NCI-H2227 (cell line): ENCODE results near the gene KIAA0753.
"Not testable (repeated sequence)": the region's sequence is repeated elsewhere in the genome, so short reads cannot be mapped to it uniquely, and the experiment has no call there.

Experiments
- DNase-seq: peaks from one replicate; lab custom pipeline; 2025; ENCODE audit not compliant: unreplicated experiment; lab: John Stamatoyannopoulos, UW

KIAA0753 gene

DNA sequence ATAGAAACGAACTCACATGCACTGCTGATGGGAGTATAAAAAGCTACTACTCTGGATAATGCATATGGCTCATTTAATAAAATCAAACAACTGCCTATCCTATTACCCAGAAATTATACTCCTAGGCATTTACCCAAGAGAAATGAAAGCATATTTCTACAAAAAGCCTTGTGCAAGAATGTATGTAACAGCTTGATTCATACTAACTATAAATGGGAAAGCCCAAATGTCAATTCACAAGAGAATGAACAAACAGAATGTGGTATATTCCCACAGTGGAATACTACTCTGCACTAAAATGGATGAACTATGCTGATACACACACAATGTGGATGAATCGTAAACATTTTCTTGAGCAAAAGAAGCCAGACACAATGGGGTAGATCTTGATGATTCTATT, 38.4 kb downstream of the KIAA0753 start:
- no peak for DNase-seq

DNA sequence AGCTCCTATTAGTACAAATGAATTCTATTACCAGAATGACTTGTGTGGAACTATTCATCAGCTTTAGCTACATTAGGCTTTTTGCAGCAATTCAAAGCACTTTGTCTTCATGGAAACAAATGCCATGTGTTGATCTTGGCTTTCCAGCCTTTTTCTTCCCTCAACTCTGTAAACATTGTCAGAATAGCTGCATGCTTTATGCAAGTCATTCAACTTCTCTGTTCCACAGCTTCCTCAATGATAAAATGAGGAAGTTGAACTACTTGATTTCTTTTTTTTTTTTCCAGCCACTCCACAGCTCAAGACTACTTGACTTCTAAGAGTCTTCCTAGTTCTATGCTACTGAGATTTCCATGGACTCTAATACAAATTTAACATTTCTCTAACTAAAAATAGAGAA, 41.1 kb downstream of the KIAA0753 start:
- no peak for DNase-seq

DNA sequence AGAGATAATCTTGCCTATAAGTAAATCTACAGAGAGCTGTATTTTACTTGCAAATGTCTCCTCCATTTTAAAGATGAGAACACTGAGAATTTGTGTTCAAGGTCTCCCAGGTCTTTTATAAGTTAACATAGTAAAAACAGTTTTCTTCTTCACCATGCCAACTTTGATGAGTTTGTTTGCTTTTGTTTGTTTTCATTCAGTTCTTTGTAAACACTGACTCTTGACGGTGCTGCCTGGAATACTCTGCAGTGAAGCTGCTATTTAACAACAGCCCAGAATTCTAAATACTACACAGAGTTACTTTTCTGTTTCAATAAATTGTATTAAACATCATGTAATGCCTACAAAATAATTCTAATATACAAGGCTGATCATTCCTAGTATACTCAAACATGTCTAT, 42.8 kb downstream of the KIAA0753 start:
- no peak for DNase-seq

GRCh38 chr17:6596941-6597340, 43.6 kb downstream of the KIAA0753 start:
- DNase-seq = no peak

GRCh38 chr17:6596511-6596910, 44.0 kb downstream of the KIAA0753 start:
- no peak for DNase-seq

GRCh38 chr17:6596081-6596480, 44.4 kb downstream of the KIAA0753 start:
- DNase-seq = no peak

GRCh38 chr17:6593371-6593770, 47.1 kb downstream of the KIAA0753 start:
- not testable (repeated sequence) for DNase-seq

DNA sequence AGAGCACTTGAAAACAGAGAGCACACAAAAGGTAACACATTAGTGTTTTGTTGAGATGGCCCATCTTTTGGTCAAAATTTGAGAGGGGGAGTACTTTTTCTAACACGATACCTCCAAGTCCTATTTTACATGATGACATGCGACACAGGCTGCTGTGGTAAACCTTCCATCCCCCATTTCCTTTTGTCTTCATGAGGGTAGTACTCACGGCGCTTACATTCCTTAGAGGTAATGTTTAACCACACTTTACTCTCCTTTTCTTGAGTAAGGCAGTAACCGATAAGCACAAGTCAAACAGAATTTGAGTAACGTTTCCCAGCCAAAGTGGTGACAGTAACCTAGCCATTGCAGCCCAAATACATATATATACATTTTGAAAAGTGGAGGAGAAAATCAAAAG, 48.3 kb downstream of the KIAA0753 start:
- DNase-seq = no peak

DNA sequence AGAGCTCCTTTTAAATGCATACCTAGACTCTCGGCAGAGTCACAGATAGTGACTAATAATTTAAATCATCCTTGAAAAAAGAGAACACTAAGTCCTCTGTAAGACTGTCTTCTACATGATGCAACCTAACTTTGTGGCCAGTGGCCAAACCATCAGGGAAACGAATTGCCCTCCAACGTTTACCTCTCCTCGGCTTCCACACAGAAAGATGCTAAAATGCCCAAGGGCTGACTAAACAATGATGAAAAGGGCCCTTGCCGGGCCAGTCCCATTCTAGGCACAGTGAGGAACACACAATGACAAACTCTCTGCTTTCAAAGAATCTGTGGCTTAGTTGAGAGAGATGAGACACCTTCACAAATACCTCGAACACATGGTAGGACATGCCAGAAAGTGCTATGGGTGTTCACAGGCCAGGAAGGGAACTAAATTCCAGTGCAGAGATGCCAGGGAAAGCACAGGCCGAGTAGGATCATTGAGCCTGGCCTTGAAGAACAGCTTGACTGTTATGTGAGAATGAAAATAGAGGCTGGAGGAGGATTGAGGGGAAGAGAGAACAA, 48.8 kb downstream of the KIAA0753 start:
- no peak for DNase-seq

DNA sequence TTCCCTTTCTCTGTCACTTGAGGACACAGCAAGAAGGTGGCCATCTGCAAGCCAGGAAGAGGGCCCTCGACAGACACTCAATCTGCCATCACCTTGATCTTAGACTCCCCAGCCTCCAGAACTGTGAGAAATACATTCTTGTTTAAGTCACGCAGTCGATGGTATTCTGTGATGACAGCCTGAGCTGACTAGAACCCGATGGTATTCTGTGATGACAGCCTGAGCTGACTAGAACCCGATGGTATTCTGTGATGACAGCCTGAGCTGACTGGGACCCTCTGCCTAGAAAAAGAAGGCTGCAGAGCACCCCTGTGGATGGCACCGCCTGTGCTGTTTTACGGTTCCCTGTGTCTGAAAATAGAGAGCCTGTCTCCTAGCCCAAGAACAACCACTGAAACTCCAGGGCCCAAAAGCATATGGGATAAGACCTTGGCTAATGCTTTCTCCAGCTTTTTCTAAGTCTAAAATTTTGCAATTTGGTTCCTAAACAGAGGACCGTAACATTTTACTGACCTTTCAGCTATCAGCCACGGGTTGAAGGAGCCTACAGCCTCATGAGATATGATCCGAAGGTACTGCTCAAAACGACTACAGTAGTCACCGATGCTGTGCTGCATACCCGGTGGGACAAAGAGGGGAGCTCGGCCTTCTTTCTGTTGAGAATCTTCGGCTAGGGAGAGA, 51.1 kb downstream of the KIAA0753 start:
- no peak for DNase-seq

- no peak for DNase-seq
These were observed 52.3 kb downstream of the KIAA0753 start for GRCh38 chr17:6588165-6588564.

GRCh38 chr17:6587310-6587709, 53.2 kb downstream of the KIAA0753 start:
- no peak for DNase-seq

DNA sequence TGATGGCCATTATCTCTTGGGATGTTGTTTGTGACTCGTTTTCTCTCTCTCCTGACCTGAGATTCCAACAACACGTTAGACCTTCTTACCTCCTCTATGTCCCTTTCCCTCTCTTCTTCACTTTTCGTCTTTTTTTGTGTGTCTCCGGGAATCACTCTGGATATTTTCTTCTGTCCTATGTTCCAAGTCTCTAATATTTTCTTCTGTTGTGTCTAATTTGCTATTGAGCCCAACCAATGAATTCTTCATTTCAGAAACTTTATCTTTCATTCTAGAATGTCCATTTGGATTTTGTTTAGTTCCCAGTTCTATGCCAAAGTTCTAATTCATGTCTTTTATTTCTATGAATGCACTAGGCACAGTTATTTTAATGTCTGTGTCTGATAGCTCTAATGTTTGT, 57.1 kb downstream of the KIAA0753 start:
- DNase-seq = no peak

- no peak for DNase-seq
These were observed 59.9 kb downstream of the KIAA0753 start for GRCh38 chr17:6580625-6581024.

DNA sequence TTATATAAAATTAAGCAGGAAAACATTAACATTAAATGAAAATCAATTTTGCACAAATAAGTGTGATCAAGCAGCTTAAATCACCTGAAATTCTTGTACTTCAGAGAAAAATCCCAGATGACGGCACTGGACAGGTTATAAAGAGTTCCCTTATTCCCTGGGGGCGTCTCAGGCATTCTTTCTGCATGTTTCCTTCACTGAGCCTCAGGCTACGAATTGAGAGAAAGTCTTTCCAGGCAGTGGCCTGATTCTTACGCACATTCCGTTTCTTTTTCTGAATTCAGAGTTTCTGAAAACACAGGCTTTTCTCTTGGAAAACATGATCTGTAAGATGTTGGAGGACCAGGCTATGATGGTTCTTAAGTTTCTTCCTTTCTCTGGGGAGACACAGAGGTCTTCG, 62.0 kb downstream of the KIAA0753 start:
- DNase-seq = no peak

GRCh38 chr17:6577686-6578263, 62.7 kb downstream of the KIAA0753 start:
- DNase-seq = no peak

- no peak for DNase-seq
These were observed 64.3 kb downstream of the KIAA0753 start for GRCh38 chr17:6576038-6576785.

DNA sequence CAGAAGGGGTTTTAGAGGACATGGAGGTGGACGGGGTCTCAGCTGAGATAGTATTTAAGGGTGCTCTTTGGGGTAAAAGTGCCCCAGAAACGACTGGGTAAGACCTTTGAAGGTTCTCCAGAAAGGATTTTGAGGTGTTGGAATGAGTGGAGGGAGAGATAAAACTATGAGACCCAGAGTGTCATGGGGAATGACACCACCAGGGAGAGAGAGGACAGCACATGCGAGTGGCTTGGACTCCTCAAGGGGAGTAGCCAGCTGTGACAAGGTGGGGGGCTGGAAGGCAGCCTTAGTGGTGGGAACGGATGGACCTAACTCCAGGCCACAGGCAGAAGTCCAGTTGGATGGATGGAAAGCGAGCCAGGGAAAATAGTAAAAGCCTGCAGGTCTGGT, 64.9 kb downstream of the KIAA0753 start:
- no peak for DNase-seq

- no peak for DNase-seq
These were observed 65.6 kb downstream of the KIAA0753 start for GRCh38 chr17:6574687-6575595.

DNA sequence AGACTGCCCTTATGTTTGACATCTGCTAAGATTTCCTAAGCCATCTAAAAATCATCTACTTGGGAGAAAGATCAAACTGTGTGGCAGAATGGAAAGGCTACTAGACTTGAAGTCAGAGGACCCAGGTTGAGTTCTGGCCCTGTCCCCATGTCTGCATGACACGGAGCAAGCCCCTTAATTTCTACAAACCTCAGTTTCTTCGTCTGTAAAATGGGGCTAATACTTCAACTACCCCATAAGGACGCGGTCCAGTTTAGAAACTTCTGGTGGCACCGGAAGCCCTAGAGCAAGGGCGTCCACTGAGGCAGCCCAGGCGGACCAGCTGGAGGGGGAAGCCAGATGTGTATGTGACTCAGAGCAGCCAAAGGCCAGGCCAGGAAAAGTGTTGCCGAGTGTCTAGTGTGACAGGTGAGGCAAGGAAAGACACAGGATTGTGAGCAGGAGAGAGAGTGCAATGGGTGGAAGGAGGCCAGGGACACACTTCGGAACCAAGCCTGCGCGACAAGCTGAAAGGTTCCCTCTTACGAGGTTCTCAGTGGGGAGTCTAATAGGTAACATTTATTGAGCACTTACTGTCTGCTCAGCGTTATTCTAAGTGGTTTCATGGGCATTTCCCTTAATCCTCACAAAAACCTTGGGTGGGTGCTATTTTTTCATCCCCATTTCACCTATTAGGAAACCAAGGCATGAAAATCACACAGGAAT, 66.4 kb downstream of the KIAA0753 start:
- DNase-seq = no peak
